HCT116 (cell line): Measurements from ENCODE around the gene PAX5.

Source experiments
- CBX3 ChIP-seq: IDR thresholded peaks from 2 replicates; pipeline ENCODE4 v1.6.1; 2012; ENCODE audit warnings: low read depth
- CEBPB ChIP-seq: IDR thresholded peaks from 2 replicates; pipeline ENCODE4 v1.6.1; 2012; ENCODE audit warnings: low read depth
- EGR1 ChIP-seq: IDR thresholded peaks from 2 replicates; pipeline ENCODE4 v1.6.1; 2012; ENCODE audit warnings: low read depth
- ELF1 ChIP-seq: IDR thresholded peaks from 2 replicates; pipeline ENCODE4 v1.6.1; 2012; ENCODE audit warnings: low read depth, borderline replicate concordance
- EZH2 ChIP-seq: fragments of 200-600 bp; sonication (generic); IDR thresholded peaks from 2 replicates; pipeline ENCODE4 v1.6.1; 2017; ENCODE audit warnings: antibody characterized with exemption, mixed run types
- POLR2AphosphoS5 ChIP-seq: IDR thresholded peaks from 2 replicates; pipeline ENCODE4 v1.6.1; 2011; ENCODE audit warnings: mild to moderate bottlenecking, low read depth, low read length, moderate library complexity
- ZFX ChIP-seq: fragments of 450-650 bp; IDR thresholded peaks from 2 replicates; pipeline ENCODE4 v1.6.1; 2017
- TF ChIP-seq, protein P1 (sequence below), 3 experiments: fragments of 200-600 bp in 1 of 3; sonication (generic) in 1 of 3; IDR thresholded peaks in 2 of 3; conservative IDR thresholded peaks in 1 of 3; 2 replicates each; pipeline ENCODE4 v1.5.1; 2012 to 2017; ENCODE audit warnings: low read depth in 2 of 3, low read length in 2 of 3, antibody characterized with exemption in 1 of 3, borderline replicate concordance in 1 of 3, control low read depth in 1 of 3, mild to moderate bottlenecking in 1 of 3, mixed read lengths in 1 of 3, mixed run types in 1 of 3, moderate library complexity in 1 of 3; ENCODE audit not compliant: insufficient read depth in 1 of 3
- TF ChIP-seq, protein P2 (sequence below): IDR thresholded peaks from 2 replicates; pipeline ENCODE4 v1.6.1; 2011; ENCODE audit warnings: mild to moderate bottlenecking, low read length, moderate library complexity; ENCODE audit not compliant: insufficient replicate concordance; ENCODE audit errors: extremely low read depth

GRCh38 chr9:36892279-36892678, 141.8 kb downstream of the PAX5 start:
- no peak for TF ChIP-seq POLR2AphosphoS5
- no peak for TF ChIP-seq EZH2
- no peak for TF ChIP-seq ZFX
- TF ChIP-seq EGR1 = no peak
- TF ChIP-seq ELF1 = no peak
- TF ChIP-seq, protein P1, sequence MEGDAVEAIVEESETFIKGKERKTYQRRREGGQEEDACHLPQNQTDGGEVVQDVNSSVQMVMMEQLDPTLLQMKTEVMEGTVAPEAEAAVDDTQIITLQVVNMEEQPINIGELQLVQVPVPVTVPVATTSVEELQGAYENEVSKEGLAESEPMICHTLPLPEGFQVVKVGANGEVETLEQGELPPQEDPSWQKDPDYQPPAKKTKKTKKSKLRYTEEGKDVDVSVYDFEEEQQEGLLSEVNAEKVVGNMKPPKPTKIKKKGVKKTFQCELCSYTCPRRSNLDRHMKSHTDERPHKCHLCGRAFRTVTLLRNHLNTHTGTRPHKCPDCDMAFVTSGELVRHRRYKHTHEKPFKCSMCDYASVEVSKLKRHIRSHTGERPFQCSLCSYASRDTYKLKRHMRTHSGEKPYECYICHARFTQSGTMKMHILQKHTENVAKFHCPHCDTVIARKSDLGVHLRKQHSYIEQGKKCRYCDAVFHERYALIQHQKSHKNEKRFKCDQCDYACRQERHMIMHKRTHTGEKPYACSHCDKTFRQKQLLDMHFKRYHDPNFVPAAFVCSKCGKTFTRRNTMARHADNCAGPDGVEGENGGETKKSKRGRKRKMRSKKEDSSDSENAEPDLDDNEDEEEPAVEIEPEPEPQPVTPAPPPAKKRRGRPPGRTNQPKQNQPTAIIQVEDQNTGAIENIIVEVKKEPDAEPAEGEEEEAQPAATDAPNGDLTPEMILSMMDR (IDR thresholded peaks at IDR 0.05 in 2 of 3, conservative IDR thresholded peaks at IDR 0.05 in 1 of 3; ENCODE audit: borderline replicate concordance in 1 of 3, insufficient read depth in 1 of 3, low read depth in 2 of 3, low read length in 2 of 3) = no peak
- no peak for TF ChIP-seq CBX3
- no peak for TF ChIP-seq CEBPB
- TF ChIP-seq, protein P2, sequence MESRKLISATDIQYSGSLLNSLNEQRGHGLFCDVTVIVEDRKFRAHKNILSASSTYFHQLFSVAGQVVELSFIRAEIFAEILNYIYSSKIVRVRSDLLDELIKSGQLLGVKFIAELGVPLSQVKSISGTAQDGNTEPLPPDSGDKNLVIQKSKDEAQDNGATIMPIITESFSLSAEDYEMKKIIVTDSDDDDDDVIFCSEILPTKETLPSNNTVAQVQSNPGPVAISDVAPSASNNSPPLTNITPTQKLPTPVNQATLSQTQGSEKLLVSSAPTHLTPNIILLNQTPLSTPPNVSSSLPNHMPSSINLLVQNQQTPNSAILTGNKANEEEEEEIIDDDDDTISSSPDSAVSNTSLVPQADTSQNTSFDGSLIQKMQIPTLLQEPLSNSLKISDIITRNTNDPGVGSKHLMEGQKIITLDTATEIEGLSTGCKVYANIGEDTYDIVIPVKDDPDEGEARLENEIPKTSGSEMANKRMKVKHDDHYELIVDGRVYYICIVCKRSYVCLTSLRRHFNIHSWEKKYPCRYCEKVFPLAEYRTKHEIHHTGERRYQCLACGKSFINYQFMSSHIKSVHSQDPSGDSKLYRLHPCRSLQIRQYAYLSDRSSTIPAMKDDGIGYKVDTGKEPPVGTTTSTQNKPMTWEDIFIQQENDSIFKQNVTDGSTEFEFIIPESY = no peak
